HepG2 (cell line): ENCODE measurements around the gene GCG. TPM values are rescaled to one million over a fixed set of nuclear protein-coding genes. Genes with fewer than 3 reads are reported as not detected.

Experiments used
- ADNP ChIP-seq: sonication (generic); formaldehyde crosslinking; IDR thresholded peaks from 2 replicates; pipeline ENCODE4 v1.4.0; 2020; ENCODE audit warnings: missing genetic modification reagents
- ARID2 ChIP-seq: sonication (generic); formaldehyde crosslinking; IDR thresholded peaks from 2 replicates; pipeline ENCODE4 v1.8.1; 2022; ENCODE audit warnings: mild to moderate bottlenecking, missing genetic modification reagents, borderline replicate concordance
- CHCHD3 ChIP-seq: sonication (generic); formaldehyde crosslinking; IDR thresholded peaks from 2 replicates; pipeline ENCODE4 v1.8.0; 2022; ENCODE audit warnings: mild to moderate bottlenecking, missing genetic modification reagents, moderate library complexity
- KLF11 ChIP-seq: IDR thresholded peaks from 2 replicates; pipeline ENCODE4 v1.6.1; 2016; ENCODE audit warnings: missing compliant biosample characterization
- MXD1 ChIP-seq: sonication (generic); formaldehyde crosslinking; IDR thresholded peaks from 2 replicates; pipeline ENCODE4 v1.4.0; 2020; ENCODE audit warnings: mild to moderate bottlenecking, missing genetic modification reagents
- NFAT5 ChIP-seq: sonication (generic); formaldehyde crosslinking; IDR thresholded peaks from 2 replicates; pipeline ENCODE4 v1.4.0; 2020; ENCODE audit warnings: missing genetic modification reagents
- NFYC ChIP-seq: IDR thresholded peaks from 2 replicates; pipeline ENCODE4 v1.6.1; 2016; ENCODE audit warnings: missing genetic modification reagents, missing compliant biosample characterization
- RXRB ChIP-seq: IDR thresholded peaks from 2 replicates; pipeline ENCODE4 v1.6.1; 2016; ENCODE audit warnings: borderline replicate concordance, missing genetic modification reagents, missing compliant biosample characterization
- SOX13 ChIP-seq, 3 experiments: fragments of 450-650 bp in 1 of 3; sonication (generic) in 1 of 3; formaldehyde crosslinking in 1 of 3; IDR thresholded peaks in 2 of 3; conservative IDR thresholded peaks in 1 of 3; 2 replicates each; pipeline versions ENCODE4 v1.5.0 to v1.6.1; 2016 to 2020; ENCODE audit warnings: antibody characterized with exemption in 1 of 3, mild to moderate bottlenecking in 1 of 3, missing compliant biosample characterization in 1 of 3, missing genetic modification reagents in 1 of 3, moderate library complexity in 1 of 3
- SP5 ChIP-seq: IDR thresholded peaks from 2 replicates; pipeline ENCODE4 v1.6.1; 2016; ENCODE audit warnings: low read depth, borderline replicate concordance
- TAF1 ChIP-seq: sonication (generic); formaldehyde crosslinking; IDR thresholded peaks from 2 replicates; pipeline ENCODE4 v1.4.0; 2020; ENCODE audit warnings: missing genetic modification reagents
- ZNF496 ChIP-seq: sonication (generic); formaldehyde crosslinking; IDR thresholded peaks from 2 replicates; pipeline ENCODE4 v1.8.1; 2023; ENCODE audit warnings: mild to moderate bottlenecking, moderate library complexity, missing genetic modification reagents; ENCODE audit not compliant: insufficient replicate concordance
- ZNF562 ChIP-seq: sonication (generic); formaldehyde crosslinking; IDR thresholded peaks from 2 replicates; pipeline ENCODE4 v1.8.0; 2022; ENCODE audit warnings: missing genetic modification reagents, borderline replicate concordance
- ZNF614 ChIP-seq: IDR thresholded peaks from 2 replicates; pipeline ENCODE4 v1.6.1; 2018; ENCODE audit warnings: missing biosample characterization, missing genetic modification reagents, inconsistent platforms, borderline replicate concordance
- ZNF792 ChIP-seq: IDR thresholded peaks from 2 replicates; pipeline ENCODE4 v1.6.1; 2016
- polyA plus RNA-seq, 8 experiments: library from polyadenylated mRNA; depleted of rRNA in 3 of 8; stranded (reverse) in 7 of 8; unstranded in 1 of 8; fragments of >200 nt; fragmentation: Illumina TruSeq in 4 of 8; extraction: Trizol in 4 of 8; gene quantifications; 2 replicates each; pipeline versions ENCODE4 v1.2.1 to v1.2.3, GENCODE V29; 2011 to 2016; ENCODE audit warnings: low read depth in 4 of 8, missing spikeins in 1 of 8, mixed read lengths in 1 of 8; ENCODE audit not compliant: insufficient read depth in 1 of 8
- total RNA-seq, 5 experiments: library from RNA; depleted of rRNA; stranded (reverse); fragments of >200 nt; fragmentation: Illumina TruSeq; extraction: Trizol; gene quantifications; 2 replicates each; pipeline ENCODE4 v1.2.3, GENCODE V29; 2016; ENCODE audit warnings: low read depth in 1 of 5
- TF ChIP-seq, protein P1 (sequence below): sonication (generic); formaldehyde crosslinking; IDR thresholded peaks from 2 replicates; pipeline ENCODE4 v1.4.0; 2020; ENCODE audit warnings: missing genetic modification reagents
- TF ChIP-seq, protein P2 (sequence below): sonication (generic); formaldehyde crosslinking; IDR thresholded peaks from 2 replicates; pipeline ENCODE4 v1.4.0; 2020; ENCODE audit warnings: missing genetic modification reagents

Gene GCG
- total and polyA plus RNA-seq, 2 of the 13 experiments (the other 11 are each of a cell fraction or from before 2014, with no cell fraction given) = not detected

DNA sequence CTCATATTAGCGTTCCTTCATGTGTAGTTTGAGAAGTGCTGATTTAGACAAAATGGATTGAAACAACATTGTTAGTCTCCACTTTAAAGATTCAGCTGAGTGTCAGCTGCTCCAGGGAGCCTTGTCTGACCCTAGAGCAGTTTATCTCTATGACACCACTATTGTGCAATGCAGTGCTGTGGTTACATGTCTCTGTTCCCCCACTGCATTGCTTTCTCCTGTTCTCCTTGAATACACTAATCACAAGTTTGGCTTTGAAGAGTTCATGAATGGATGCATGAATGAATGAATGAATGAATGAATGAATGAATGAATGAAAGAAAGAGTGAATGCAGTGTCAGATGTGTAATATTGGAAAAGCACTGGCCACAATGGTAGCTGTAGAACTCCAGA is 38.3 kb downstream of the GCG start (continued):
- no peak for TF ChIP-seq NFAT5 (CRISPR knock-in tag)
- TF ChIP-seq, protein P1, sequence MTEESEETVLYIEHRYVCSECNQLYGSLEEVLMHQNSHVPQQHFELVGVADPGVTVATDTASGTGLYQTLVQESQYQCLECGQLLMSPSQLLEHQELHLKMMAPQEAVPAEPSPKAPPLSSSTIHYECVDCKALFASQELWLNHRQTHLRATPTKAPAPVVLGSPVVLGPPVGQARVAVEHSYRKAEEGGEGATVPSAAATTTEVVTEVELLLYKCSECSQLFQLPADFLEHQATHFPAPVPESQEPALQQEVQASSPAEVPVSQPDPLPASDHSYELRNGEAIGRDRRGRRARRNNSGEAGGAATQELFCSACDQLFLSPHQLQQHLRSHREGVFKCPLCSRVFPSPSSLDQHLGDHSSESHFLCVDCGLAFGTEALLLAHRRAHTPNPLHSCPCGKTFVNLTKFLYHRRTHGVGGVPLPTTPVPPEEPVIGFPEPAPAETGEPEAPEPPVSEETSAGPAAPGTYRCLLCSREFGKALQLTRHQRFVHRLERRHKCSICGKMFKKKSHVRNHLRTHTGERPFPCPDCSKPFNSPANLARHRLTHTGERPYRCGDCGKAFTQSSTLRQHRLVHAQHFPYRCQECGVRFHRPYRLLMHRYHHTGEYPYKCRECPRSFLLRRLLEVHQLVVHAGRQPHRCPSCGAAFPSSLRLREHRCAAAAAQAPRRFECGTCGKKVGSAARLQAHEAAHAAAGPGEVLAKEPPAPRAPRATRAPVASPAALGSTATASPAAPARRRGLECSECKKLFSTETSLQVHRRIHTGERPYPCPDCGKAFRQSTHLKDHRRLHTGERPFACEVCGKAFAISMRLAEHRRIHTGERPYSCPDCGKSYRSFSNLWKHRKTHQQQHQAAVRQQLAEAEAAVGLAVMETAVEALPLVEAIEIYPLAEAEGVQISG (CRISPR knock-in tag) = peak; percentile 58; the same call in 1 of the 2 replicates
- TF ChIP-seq RXRB (CRISPR knock-in tag) = peak; percentile 97
- TF ChIP-seq CHCHD3 (CRISPR knock-in tag) = no peak
- no peak for TF ChIP-seq ARID2 (CRISPR knock-in tag)
- no peak for TF ChIP-seq TAF1 (CRISPR knock-in tag)
- no peak for TF ChIP-seq NFYC (CRISPR knock-in tag)
- no peak for TF ChIP-seq MXD1 (CRISPR knock-in tag)
- peak; percentile 95; the same call in 1 of the 2 replicates for TF ChIP-seq ZNF614 (CRISPR knock-in tag)
- no peak for TF ChIP-seq KLF11 (CRISPR knock-in tag)
- TF ChIP-seq ZNF792 (CRISPR knock-in tag) = peak; percentile 78; the same call in 1 of the 2 replicates
- 0 out of 2 replicates have a peak, but pooled peaks have one; percentile 25 for TF ChIP-seq SOX13 (IDR thresholded peaks at IDR 0.05)
- peak in 1 of 2 experiments; percentile 95; a peak in 2 of 4 replicates for TF ChIP-seq SOX13 (CRISPR knock-in tag; conservative IDR thresholded peaks at IDR 0.05 in 1 of 2, IDR thresholded peaks at IDR 0.05 in 1 of 2)
- TF ChIP-seq ZNF496 (CRISPR knock-in tag) = no peak
- no peak for TF ChIP-seq ADNP
- TF ChIP-seq ZNF562 (CRISPR knock-in tag) = no peak
- TF ChIP-seq, protein P2, sequence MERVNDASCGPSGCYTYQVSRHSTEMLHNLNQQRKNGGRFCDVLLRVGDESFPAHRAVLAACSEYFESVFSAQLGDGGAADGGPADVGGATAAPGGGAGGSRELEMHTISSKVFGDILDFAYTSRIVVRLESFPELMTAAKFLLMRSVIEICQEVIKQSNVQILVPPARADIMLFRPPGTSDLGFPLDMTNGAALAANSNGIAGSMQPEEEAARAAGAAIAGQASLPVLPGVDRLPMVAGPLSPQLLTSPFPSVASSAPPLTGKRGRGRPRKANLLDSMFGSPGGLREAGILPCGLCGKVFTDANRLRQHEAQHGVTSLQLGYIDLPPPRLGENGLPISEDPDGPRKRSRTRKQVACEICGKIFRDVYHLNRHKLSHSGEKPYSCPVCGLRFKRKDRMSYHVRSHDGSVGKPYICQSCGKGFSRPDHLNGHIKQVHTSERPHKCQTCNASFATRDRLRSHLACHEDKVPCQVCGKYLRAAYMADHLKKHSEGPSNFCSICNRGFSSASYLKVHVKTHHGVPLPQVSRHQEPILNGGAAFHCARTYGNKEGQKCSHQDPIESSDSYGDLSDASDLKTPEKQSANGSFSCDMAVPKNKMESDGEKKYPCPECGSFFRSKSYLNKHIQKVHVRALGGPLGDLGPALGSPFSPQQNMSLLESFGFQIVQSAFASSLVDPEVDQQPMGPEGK (CRISPR knock-in tag) = peak; percentile 83
- TF ChIP-seq SP5 (CRISPR knock-in tag) = no peak
